H1 (cell line): ENCODE measurements around the gene ING1. TPM values are rescaled to one million over a fixed set of nuclear protein-coding genes. Genes with fewer than 3 reads are reported as not detected.

Source experiments
- CTCF ChIA-PET: fragments of 300-600 bp; sonication (Branson Sonifier 250); formaldehyde crosslinking; loops from one replicate; lab custom pipeline; 2021; ENCODE audit not compliant: partially characterized antibody; lab: Charles Lee
- POLR2A ChIA-PET: fragments of 300-600 bp; sonication (Branson Sonifier 250); formaldehyde crosslinking; loops from one replicate; lab custom pipeline; 2021; ENCODE audit warnings: inconsistent platforms; ENCODE audit not compliant: partially characterized antibody; lab: Charles Lee
- DNase-seq, 2 experiments: peaks; one replicate each; pipeline versions ENCODE4 v3.0.0 to v3.0.0-alpha.2; 2010 to 2022; ENCODE audit warnings: low spot score in 2 of 2, low read depth in 1 of 2, mixed read lengths in 1 of 2
- FAIRE-seq: peaks from 2 replicates; lab custom pipeline; 2011; peaks lifted over from hg19 to GRCh38; lab: Jason Lieb, UNC
- H2AFZ ChIP-seq: 2 replicates; pipeline ENCODE4 v1.8.1; 2012; ENCODE audit warnings: low read length, inconsistent platforms
- H2AK5ac ChIP-seq: 2 replicates; pipeline ENCODE4 v1.6.1; 2013; ENCODE audit warnings: low read depth, low read length
- H2BK120ac ChIP-seq: replicated peaks from 2 replicates; pipeline ENCODE3; 2013; ENCODE audit warnings: low read depth, low read length, inconsistent platforms
- H2BK12ac ChIP-seq: 2 replicates; pipeline ENCODE4 v1.6.1; 2013; ENCODE audit warnings: low read depth, low read length
- H2BK15ac ChIP-seq: 2 replicates; pipeline ENCODE4 v1.6.1; 2013; ENCODE audit warnings: low read length
- H2BK20ac ChIP-seq: 2 replicates; pipeline ENCODE4 v1.6.1; 2013; ENCODE audit warnings: low read length
- H2BK5ac ChIP-seq: 2 replicates; pipeline ENCODE4 v1.6.1; 2013; ENCODE audit warnings: low read depth, low read length
- H3K14ac ChIP-seq: 2 replicates; pipeline ENCODE4 v1.6.1; 2013; ENCODE audit warnings: inconsistent platforms; ENCODE audit not compliant: insufficient read length
- H3K18ac ChIP-seq: 2 replicates; pipeline ENCODE4 v1.6.1; 2013; ENCODE audit warnings: low read length; ENCODE audit errors: extremely low read depth
- H3K23ac ChIP-seq: 2 replicates; pipeline ENCODE4 v1.6.1; 2013; ENCODE audit warnings: inconsistent platforms; ENCODE audit not compliant: insufficient read length
- H3K23me2 ChIP-seq: 2 replicates; pipeline ENCODE4 v1.6.1; 2013; ENCODE audit warnings: low read depth, low read length
- H3K27ac ChIP-seq: 2 replicates; pipeline ENCODE4 v1.6.1; 2011; ENCODE audit warnings: low read depth, low read length, inconsistent platforms
- H3K27me3 ChIP-seq, 4 experiments: replicated peaks in 1 of 4; 1 replicate in 1 of 4; 2 replicates in 3 of 4; pipeline versions ENCODE4 v1.6.1 to v1.8.1; 2011 to 2013; ENCODE audit warnings: low read length in 3 of 4, mild to moderate bottlenecking in 3 of 4, inconsistent platforms in 2 of 4, mixed read lengths in 2 of 4, moderate library complexity in 1 of 4; ENCODE audit not compliant: control insufficient read depth in 3 of 4, insufficient read depth in 3 of 4; ENCODE audit errors: extremely low read depth in 1 of 4
- H3K36me3 ChIP-seq, 4 experiments: 2 replicates each; pipeline versions ENCODE4 v1.6.1 to v1.8.1; 2011 to 2013; ENCODE audit warnings: mild to moderate bottlenecking in 4 of 4, low read length in 3 of 4, moderate library complexity in 2 of 4, control low read depth in 1 of 4, inconsistent platforms in 1 of 4; ENCODE audit not compliant: insufficient read depth in 4 of 4, control insufficient read depth in 2 of 4
- H3K4ac ChIP-seq: replicated peaks from 2 replicates; pipeline ENCODE3; 2013; ENCODE audit warnings: low read length, low read depth, mixed read lengths, inconsistent platforms; ENCODE audit not compliant: insufficient read length
- H3K4me1 ChIP-seq, 4 experiments: replicated peaks in 1 of 4; 1 replicate in 1 of 4; 2 replicates in 3 of 4; pipeline versions ENCODE4 v1.6.1 to v1.8.1; 2011 to 2013; ENCODE audit warnings: low read length in 3 of 4, inconsistent platforms in 2 of 4, mixed read lengths in 1 of 4; ENCODE audit not compliant: insufficient read depth in 4 of 4, control insufficient read depth in 3 of 4
- H3K4me2 ChIP-seq, 2 experiments: 2 replicates each; pipeline versions ENCODE4 v1.6.1 to v1.8.1; 2011 to 2013; ENCODE audit warnings: low read depth in 2 of 2, low read length in 2 of 2, control low read depth in 1 of 2, inconsistent platforms in 1 of 2, mild to moderate bottlenecking in 1 of 2; ENCODE audit not compliant: insufficient read depth in 1 of 2
- H3K4me3 ChIP-seq, 4 experiments: fragments of 200-600, 300-600 bp in 1 of 4; sonication (generic), shearing (Covaris generic), sonication (Bioruptor Twin) in 1 of 4; 2 replicates each; pipeline versions ENCODE4 v1.5.1 to v1.8.1; 2011 to 2016; ENCODE audit warnings: low read length in 4 of 4, low read depth in 3 of 4, control low read depth in 2 of 4, inconsistent platforms in 2 of 4, mild to moderate bottlenecking in 2 of 4, mixed read lengths in 1 of 4, moderate library complexity in 1 of 4; ENCODE audit not compliant: insufficient read depth in 2 of 4; ENCODE audit errors: extremely low read depth in 1 of 4
- H3K56ac ChIP-seq: replicated peaks from 2 replicates; pipeline ENCODE3; 2013; ENCODE audit warnings: low read depth, mild to moderate bottlenecking, mixed read lengths, low read length, inconsistent platforms; ENCODE audit not compliant: insufficient read length
- H3K79me1 ChIP-seq: 2 replicates; pipeline ENCODE4 v1.6.1; 2013; ENCODE audit warnings: low read depth, low read length, control low read depth
- H3K79me2 ChIP-seq, 2 experiments: 2 replicates each; pipeline versions ENCODE4 v1.6.1 to v1.8.1; 2012 to 2013; ENCODE audit warnings: low read length in 2 of 2, mild to moderate bottlenecking in 2 of 2, inconsistent platforms in 1 of 2; ENCODE audit not compliant: insufficient read depth in 2 of 2, control insufficient read depth in 1 of 2
- H3K9ac ChIP-seq, 4 experiments: replicated peaks in 1 of 4; 1 replicate in 1 of 4; 2 replicates in 3 of 4; pipeline versions ENCODE4 v1.6.1 to v1.8.1; 2011 to 2013; ENCODE audit warnings: low read depth in 3 of 4, low read length in 3 of 4, control low read depth in 2 of 4, mild to moderate bottlenecking in 2 of 4, moderate library complexity in 2 of 4, inconsistent platforms in 1 of 4; ENCODE audit errors: extremely low read depth in 1 of 4
- H3K9me3 ChIP-seq, 2 experiments: 2 replicates each; pipeline versions ENCODE4 v1.6.1 to v1.8.1; 2012 to 2013; ENCODE audit warnings: mild to moderate bottlenecking in 2 of 2, moderate library complexity in 2 of 2, control low read depth in 1 of 2, inconsistent platforms in 1 of 2, low read depth in 1 of 2, low read length in 1 of 2, mixed read lengths in 1 of 2; ENCODE audit not compliant: insufficient read depth in 2 of 2
- H4K20me1 ChIP-seq, 2 experiments: replicated peaks in 1 of 2; 2 replicates each; pipeline versions ENCODE3 to v1.8.1; 2011 to 2013; ENCODE audit warnings: inconsistent platforms in 2 of 2, low read length in 2 of 2, mild to moderate bottlenecking in 1 of 2; ENCODE audit not compliant: insufficient read depth in 2 of 2, control insufficient read depth in 1 of 2
- H4K5ac ChIP-seq: 2 replicates; pipeline ENCODE4 v1.6.1; 2013; ENCODE audit warnings: low read length, low read depth, mixed read lengths, inconsistent platforms; ENCODE audit not compliant: insufficient read length
- H4K8ac ChIP-seq: 2 replicates; pipeline ENCODE4 v1.8.0; 2013; ENCODE audit warnings: mild to moderate bottlenecking, moderate library complexity, low read length, inconsistent platforms; ENCODE audit not compliant: insufficient read depth; ENCODE audit errors: extremely low read depth
- H4K91ac ChIP-seq: replicated peaks from 2 replicates; pipeline ENCODE3; 2013; ENCODE audit warnings: low read length, mixed read lengths, inconsistent platforms; ENCODE audit not compliant: insufficient read length
- CHD1 ChIP-seq: IDR thresholded peaks from 2 replicates; pipeline ENCODE4 v1.6.1; 2012; ENCODE audit warnings: low read depth, low read length, improper control_type of control experiment
- HDAC2 ChIP-seq, 2 experiments: fragments of 300-600 bp in 1 of 2; sonication (generic) in 1 of 2; IDR thresholded peaks; 2 replicates each; pipeline ENCODE4 v1.6.1; 2011 to 2012; ENCODE audit warnings: low read depth in 2 of 2, low read length in 2 of 2, mild to moderate bottlenecking in 2 of 2, moderate library complexity in 2 of 2, borderline replicate concordance in 1 of 2, inconsistent platforms in 1 of 2
- TBP ChIP-seq: IDR thresholded peaks from 2 replicates; pipeline ENCODE4 v1.6.1; 2011; ENCODE audit warnings: low read depth, low read length, improper control_type of control experiment
- TCF12 ChIP-seq: IDR thresholded peaks from 2 replicates; pipeline ENCODE4 v1.6.1; 2011; ENCODE audit warnings: low read depth, mild to moderate bottlenecking, low read length
- WGBS, 2 experiments: shearing (Covaris generic) in 1 of 2; methylation state at CpG; one replicate each; pipeline versions ENCODE4 v1.1.6 to v1.1.7; 2013 to 2015; ENCODE audit warnings: low lambda C conversion rate in 2 of 2, mixed read lengths in 2 of 2, inconsistent platforms in 1 of 2, low coverage in 1 of 2, missing lambda C conversion rate in 1 of 2; ENCODE audit not compliant: insufficient replicate concordance in 2 of 2, insufficient coverage in 1 of 2, insufficient read length in 1 of 2; ENCODE audit errors: extremely low coverage in 1 of 2, missing lambda C conversion rate in 1 of 2; 5-methylcytosine and 5-hydroxymethylcytosine counted together
- polyA plus RNA-seq, 7 experiments: library from polyadenylated mRNA; depleted of rRNA in 3 of 7; stranded (reverse) in 5 of 7; unstranded in 2 of 7; fragments of >200 nt in 5 of 7; fragments of 200-250 nt in 2 of 7; gene quantifications; 1 replicate in 5 of 7; 2 replicates in 1 of 7; 4 replicates in 1 of 7; pipeline versions ENCODE4 v1.2.1 to v1.2.3, GENCODE V29; 2011 to 2013; ENCODE audit warnings: missing spikeins in 2 of 7, mixed read lengths in 2 of 7
- total RNA-seq: library from RNA; stranded (reverse); fragmentation: NEBNext Ultra II Directional; extraction: Animal tissue kit (Norgen Biotek cat#: 25700); gene quantifications from 2 replicates; pipeline ENCODE4 v1.2.1, GENCODE V29; 2021

The ING1 gene
- total and polyA plus RNA-seq, 2 of the 8 experiments (the other 6 are each of a cell fraction or from before 2014, with no cell fraction given), result 22.3 to 26.6 TPM

GRCh38 chr13:110770678-110771077, 57.2 kb downstream of the ING1 start:
- ChIA-PET CTCF (interaction anchor here (1.0 kb wide), 1 partner anchor 15 kb away, joined by 3 read pairs; no protein-coding TSS in a partner anchor), POLR2A (no interaction called here)
- Histone ChIP-seq H2AFZ (no peak overlapping the region), H2AK5ac (no peak overlapping the region), H3K18ac (no peak overlapping the region), H4K91ac (no peak overlapping the region), H3K27me3 (no peaks in the 10 kb centered on the region; a peak in 2 of 7 replicates), H3K56ac (no peak overlapping the region), H3K27ac (no peak overlapping the region), H3K23me2 (no peaks in the 10 kb centered on the region), H3K4ac (no peak overlapping the region), H3K4me2 (no peak overlapping the region), H3K4me1 (no peaks in the 10 kb centered on the region), H2BK5ac (no peak overlapping the region), H3K9me3 (no peaks in the 10 kb centered on the region), H3K36me3 (no peaks in the 10 kb centered on the region), H3K4me3 (no peak overlapping the region), H4K5ac (no peak overlapping the region), H2BK15ac (no peak overlapping the region), H2BK20ac (no peak overlapping the region), H4K8ac (no peak overlapping the region), H3K14ac (no peak overlapping the region), H3K23ac (no peak overlapping the region), H2BK12ac (no peak overlapping the region), H3K9ac (no peak overlapping the region), H2BK120ac (no peak overlapping the region), H3K79me2 (no peaks in the 10 kb centered on the region), H4K20me1 (no peaks in the 10 kb centered on the region), H3K79me1 (no peaks in the 10 kb centered on the region)
- FAIRE-seq, result no peak
- no peak for DNase-seq
- WGBS, 2 experiments, result 93% methylated on average over 9 of the region's 10 CpGs; no CpG with 5 or more reads in 1 of the 2 experiments
- TF ChIP-seq HDAC2 (IDR thresholded peaks at IDR 0.05; ENCODE audit: borderline replicate concordance in 1 of 2, low read depth in 2 of 2, low read length in 2 of 2) (no peak), TBP (no peak), CHD1 (no peak), TCF12 (no peak)
